ENCODE results near the gene MYH9.

Gene MYH9

GRCh38 chr22:36343720-36344105 lies 44.1 kb downstream of the MYH9 start:
- POLR2A ChIA-PET = interaction anchor here (0.6 to 2.5 kb wide), 4 partner anchors 9 to 123 kb away, joined by 3 to 12 read pairs (median 6); partner anchors contain the start of gene MYH9
- Histone ChIP-seq H3K4me3 (ENCODE audit: low read depth, low read length) (no peak overlapping the region), H3K4me1 (ENCODE audit: control insufficient read depth, insufficient read depth, low read length) (no peaks in the 10 kb centered on the region), H3K9me3 (ENCODE audit: control insufficient read depth, insufficient read depth, low read depth, low read length) (no peaks in the 10 kb centered on the region), H3K36me3 (ENCODE audit: control insufficient read depth in 2 of 2, insufficient read depth in 1 of 2, low read length in 2 of 2) (peaks cover 32 to 84% of the 10 kb centered on the region in 2 experiments), H3K27ac (ENCODE audit: extremely low read depth, low read depth, low read length) (no peak overlapping the region)
- CTCF ChIA-PET = interaction anchor here (0.6 to 2.1 kb wide), 4 partner anchors 10 to 267 kb away, joined by 3 to 11 read pairs (median 4); no protein-coding TSS in a partner anchor
- TF ChIP-seq ZEB2 (tag by site-specific recombination; IDR thresholded peaks at IDR 0.05) = no peak
- no peak for TF ChIP-seq BCL11B (tag by site-specific recombination; IDR thresholded peaks at IDR 0.05; ENCODE audit: low read depth)
- no peak for TF ChIP-seq ZNF549 (tag by site-specific recombination; IDR thresholded peaks at IDR 0.05)
- TF ChIP-seq ZNF449 (tag by site-specific recombination; IDR thresholded peaks at IDR 0.05) = no peak
- TF ChIP-seq ZNF621 (tag by site-specific recombination; IDR thresholded peaks at IDR 0.05) = no peak
- TF ChIP-seq ZNF37A (tag by site-specific recombination; IDR thresholded peaks at IDR 0.05) = no peak
- no peak for TF ChIP-seq ZSCAN4 (tag by site-specific recombination; IDR thresholded peaks at IDR 0.05)
- no peak for TF ChIP-seq ZNF580 (tag by site-specific recombination; IDR thresholded peaks at IDR 0.05)
- no peak for TF ChIP-seq SETDB1 (IDR thresholded peaks at IDR 0.05; ENCODE audit: insufficient read length, low read length)
- TF ChIP-seq ZNF670 (tag by site-specific recombination; IDR thresholded peaks at IDR 0.05; ENCODE audit: low read depth) = no peak
- TF ChIP-seq ZBTB17 (tag by site-specific recombination; IDR thresholded peaks at IDR 0.05) = no peak
- no peak for TF ChIP-seq MZF1 (tag by site-specific recombination; IDR thresholded peaks at IDR 0.05; ENCODE audit: borderline replicate concordance)
- TF ChIP-seq ZNF155 (tag by site-specific recombination; IDR thresholded peaks at IDR 0.05) = no peak
- TF ChIP-seq INSM2 (tag by site-specific recombination; IDR thresholded peaks at IDR 0.05) = no peak
- TF ChIP-seq ZNF792 (tag by site-specific recombination; IDR thresholded peaks at IDR 0.05) = no peak
- no peak for TF ChIP-seq ZNF221 (tag by site-specific recombination; IDR thresholded peaks at IDR 0.05; ENCODE audit: borderline replicate concordance)
- TF ChIP-seq ZNF645 (tag by site-specific recombination; IDR thresholded peaks at IDR 0.05) = no peak

- Histone ChIP-seq H3K27ac (ENCODE audit: extremely low read depth, low read depth, low read length) (no peak overlapping the region), H3K4me1 (ENCODE audit: control insufficient read depth, insufficient read depth, low read length) (no peaks in the 10 kb centered on the region), H3K9me3 (ENCODE audit: control insufficient read depth, insufficient read depth, low read depth, low read length) (no peaks in the 10 kb centered on the region), H3K4me3 (ENCODE audit: low read depth, low read length) (no peak overlapping the region), H3K36me3 (ENCODE audit: control insufficient read depth in 2 of 2, insufficient read depth in 1 of 2, low read length in 2 of 2) (peaks cover 34 to 86% of the 10 kb centered on the region in 2 experiments)
- POLR2A ChIA-PET = interaction anchor here (1.3 to 2.5 kb wide), 3 partner anchors 11 to 123 kb away, joined by 4 to 12 read pairs (median 8); partner anchors contain the start of gene MYH9
- CTCF ChIA-PET = interaction anchor here (0.8 to 2.1 kb wide), 5 partner anchors 9 to 127 kb away, joined by 3 to 11 read pairs (median 3); no protein-coding TSS in a partner anchor
- no peak for TF ChIP-seq GLI2 (tag by site-specific recombination; IDR thresholded peaks at IDR 0.05; ENCODE audit: borderline replicate concordance, low read depth)
- no peak for TF ChIP-seq ZBTB1 (tag by site-specific recombination; IDR thresholded peaks at IDR 0.05)
- TF ChIP-seq ZNF548 (tag by site-specific recombination; IDR thresholded peaks at IDR 0.05) = no peak
- TF ChIP-seq ZNF280C (tag by site-specific recombination; IDR thresholded peaks at IDR 0.05) = no peak
- TF ChIP-seq FEZF1 (tag by site-specific recombination; IDR thresholded peaks at IDR 0.05) = 0 out of 2 replicates have a peak, but pooled peaks have one; percentile 21
- TF ChIP-seq ZSCAN23 (tag by site-specific recombination; IDR thresholded peaks at IDR 0.05) = no peak
- TF ChIP-seq ZNF747 (tag by site-specific recombination; IDR thresholded peaks at IDR 0.05) = no peak
Observed at GRCh38 chr22:36343070-36343719, 44.6 kb downstream of the MYH9 start.

Measured in HEK293 (cell line).